OCI-LY1 (cell line): ENCODE data around the gene MTM1.

Experiments
- CTCF ChIP-seq: fragments of 200-600 bp; sonication (generic), shearing (Covaris generic); IDR thresholded peaks from 2 replicates; pipeline ENCODE4 v1.5.1; 2017; ENCODE audit warnings: mild to moderate bottlenecking, antibody characterized with exemption, low read length, moderate library complexity, mixed read lengths
- EZH2 ChIP-seq: fragments of 200-600 bp; sonication (generic), shearing (Covaris generic); IDR thresholded peaks from 2 replicates; pipeline ENCODE4 v1.8.0; 2017; ENCODE audit warnings: borderline replicate concordance, mixed run types, mild to moderate bottlenecking, antibody characterized with exemption, low read length, moderate library complexity, mixed read lengths

GRCh38 chrX:150531467-150531866 is 37.0 kb upstream of the MTM1 start:
- no peak for TF ChIP-seq CTCF
- TF ChIP-seq EZH2: no peak
